ENCODE results near the gene CCDC170.

- no peak for TF ChIP-seq CTCF (conservative IDR thresholded peaks at IDR 0.05; ENCODE audit: low read depth, low read length)
- no peak for TF ChIP-seq EZH2phosphoT487 (IDR thresholded peaks at IDR 0.05; ENCODE audit: borderline replicate concordance, low read length)
Observed at GRCh38 chr6:151661509-151661908, 167.7 kb downstream of the CCDC170 start.
